AG04449 (cell line): ENCODE data around the gene BCO2.

Experiments used
- CTCF ChIA-PET: fragments of 350-600 bp; formaldehyde crosslinking; extraction: SDS; loops from one replicate; lab custom pipeline; 2021; ENCODE audit warnings: antibody characterized with exemption; lab: Yijun Ruan, JAX
- POLR2A ChIA-PET: fragments of 400-600, 350-600 bp; formaldehyde crosslinking; extraction: SDS; loops from one replicate; lab custom pipeline; 2020; ENCODE audit warnings: antibody characterized with exemption, inconsistent platforms; lab: Yijun Ruan, JAX
- DNase-seq: peaks from one replicate; pipeline ENCODE4 v3.0.0-alpha.2; 2010; ENCODE audit warnings: low read depth, low spot score
- H3K4me3 ChIP-seq: 2 replicates; pipeline ENCODE4 v1.5.1; 2011; ENCODE audit warnings: low read depth, mild to moderate bottlenecking, control low read depth, low read length
- CTCF ChIP-seq: IDR thresholded peaks from one replicate; pipeline ENCODE4 v1.5.1; 2011; ENCODE audit warnings: mild to moderate bottlenecking, moderate library complexity, low read length, control low read depth, inconsistent platforms; ENCODE audit not compliant: insufficient read depth; ENCODE audit errors: missing control alignments

BCO2 gene

GRCh38 chr11:112223754-112224532, 48.6 kb downstream of the BCO2 start:
- DNase-seq, result no peak
- ChIA-PET POLR2A (no interaction called here), CTCF (interaction anchor here (1.1 to 22.7 kb wide), 4 partner anchors 56 to 1066 kb away, joined by 4 to 970 read pairs (median 40); no protein-coding TSS in a partner anchor)
- no peak overlapping the region for H3K4me3 ChIP-seq
- TF ChIP-seq CTCF, result no peak

- CTCF ChIA-PET, result interaction anchor here (0.9 to 22.7 kb wide), 3 partner anchors 54 to 113 kb away, joined by 4 to 970 read pairs (median 4); no protein-coding TSS in a partner anchor
- no peak for TF ChIP-seq CTCF
- peak overlapping the region; percentile 83 for H3K4me3 ChIP-seq
- POLR2A ChIA-PET, result interaction anchor here (0.6 to 1.1 kb wide), 2 partner anchors 55 to 626 kb away, joined by 3 read pairs; no protein-coding TSS in a partner anchor
- DNase-seq, result no peak
These were observed 50.4 kb downstream of the BCO2 start for GRCh38 chr11:112225753-112226061.

GRCh38 chr11:112226062-112226830, 50.9 kb downstream of the BCO2 start, which contains the start of gene PTS:
Gene PTS (plus strand): TSS chr11:112226428. CDS start chr11:112226444, 16 bp downstream.
- TF ChIP-seq CTCF, result no peak
- peak within 1 kb of the TSS; percentile 83 for H3K4me3 ChIP-seq
- ChIA-PET POLR2A (interaction anchor here (0.6 to 1.1 kb wide), 3 partner anchors 54 to 626 kb away, joined by 3 read pairs; no protein-coding TSS in a partner anchor), CTCF (interaction anchor here (0.6 to 22.7 kb wide), 7 partner anchors 8 to 1564 kb away, joined by 3 to 970 read pairs (median 4); no protein-coding TSS in a partner anchor)
- DNase-seq, result no peak

- ChIA-PET CTCF (interaction anchor here (0.6 to 22.7 kb wide), 7 partner anchors 9 to 1563 kb away, joined by 3 to 970 read pairs (median 4); no protein-coding TSS in a partner anchor), POLR2A (interaction anchor here (1.0 kb wide), 1 partner anchor 53 kb away, joined by 3 read pairs; no protein-coding TSS in a partner anchor)
- peak overlapping the region; percentile 83 for H3K4me3 ChIP-seq
- DNase-seq, result no peak
- no peak for TF ChIP-seq CTCF
These were observed 51.6 kb downstream of the BCO2 start for GRCh38 chr11:112226831-112227401.

- ChIA-PET POLR2A (interaction anchor here (1.0 kb wide), 1 partner anchor 53 kb away, joined by 3 read pairs; no protein-coding TSS in a partner anchor), CTCF (interaction anchor here (1.0 to 22.7 kb wide), 4 partner anchors 8 to 328 kb away, joined by 3 to 970 read pairs (median 5); no protein-coding TSS in a partner anchor)
- peak overlapping the region; percentile 83 for H3K4me3 ChIP-seq
- no peak for DNase-seq
- no peak for TF ChIP-seq CTCF
These were observed 52.2 kb downstream of the BCO2 start for GRCh38 chr11:112227471-112227870.
